Measurements from ENCODE around the gene ID2. TPM values are rescaled to one million over a fixed set of nuclear protein-coding genes. Genes with fewer than 3 reads are reported as not detected.

Gene ID2
- total RNA-seq, 1 experiment from 2014 or later = 48.6 TPM

GRCh38 chr2:8632755-8633154, 49.1 kb upstream of the ID2 start:
- Histone ChIP-seq H3K4me1 (ENCODE audit: insufficient read depth, low read length) (peaks cover 4% of the 10 kb centered on the region; the same call in 1 of the 2 replicates), H3T11ph (ENCODE audit: low read length) (no peak overlapping the region), H2BK15ac (ENCODE audit: low read depth, low read length) (no peak overlapping the region), H4K91ac (ENCODE audit: insufficient read length, low read depth, low read length) (no peak overlapping the region), H3K9ac (ENCODE audit: extremely low read depth, insufficient read length, low read length) (no peak overlapping the region), H2BK12ac (ENCODE audit: insufficient read length, low read depth, low read length) (no peak overlapping the region), H3K14ac (ENCODE audit: insufficient read depth, low read length) (no peak overlapping the region), H3K9me3 (ENCODE audit: control insufficient read depth, low read depth, low read length) (no peaks in the 10 kb centered on the region), H4K8ac (replicated peaks; ENCODE audit: insufficient read length, low read depth, low read length) (no peak overlapping the region), H2BK5ac (ENCODE audit: insufficient read length, low read length) (no peak overlapping the region), H3K27me3 (ENCODE audit: insufficient read depth, low read length) (no peaks in the 10 kb centered on the region), H3K56ac (ENCODE audit: insufficient read length, low read depth, low read length) (no peak overlapping the region), H2AK5ac (ENCODE audit: insufficient read length, low read length) (no peak overlapping the region), H3K4me2 (ENCODE audit: insufficient read depth, insufficient read length, low read length) (no peak overlapping the region), H3K27ac (ENCODE audit: insufficient read length, low read depth, low read length) (no peak overlapping the region), H3K4ac (ENCODE audit: low read depth, low read length) (no peak overlapping the region), H3K23me2 (ENCODE audit: insufficient read length, low read depth, low read length, poor library complexity, severe bottlenecking) (no peaks in the 10 kb centered on the region), H3K23ac (ENCODE audit: insufficient read length, low read depth, low read length) (no peak overlapping the region), H4K20me1 (ENCODE audit: control insufficient read depth, insufficient read depth, insufficient read length) (no peaks in the 10 kb centered on the region), H4K5ac (ENCODE audit: insufficient read length, low read depth, low read length) (no peak overlapping the region), H3K79me2 (ENCODE audit: insufficient read depth, low read length) (no peaks in the 10 kb centered on the region), H2BK120ac (ENCODE audit: low read depth, low read length, poor library complexity, severe bottlenecking) (no peak overlapping the region), H2BK20ac (ENCODE audit: low read depth, low read length, poor library complexity, severe bottlenecking) (no peak overlapping the region), H3K79me1 (ENCODE audit: insufficient read depth, low read depth, low read length, poor library complexity, severe bottlenecking) (no peaks in the 10 kb centered on the region), H2AFZ (ENCODE audit: low read length) (no peak overlapping the region), H3K18ac (ENCODE audit: insufficient read length, low read depth, low read length) (no peak overlapping the region)
- no peaks in the 10 kb centered on the region; a peak in 1 of 5 replicates for H3K9me3 Mint-ChIP-seq
- H3K27me3 Mint-ChIP-seq (ENCODE audit: low read depth) = peaks cover 13% of the 10 kb centered on the region
- peak overlapping the region in 1 of 3 experiments; percentile 67; a peak in 1 of 7 replicates for H3K27ac Mint-ChIP-seq
- DNase-seq = no peak
- no CpG with 5 or more reads among the region's 11 CpGs for WGBS (ENCODE audit: extremely low coverage, insufficient read length, low lambda C conversion rate)
- no peaks in the 10 kb centered on the region; a peak in 1 of 7 replicates for H3K36me3 Mint-ChIP-seq (ENCODE audit: insufficient read depth in 1 of 3, low read depth in 3 of 3)
- TF ChIP-seq CTCF (conservative IDR thresholded peaks at IDR 0.05) = no peak
- peaks cover 43 to 46% of the 10 kb centered on the region in 2 experiments for H3K4me1 Mint-ChIP-seq
- no peak overlapping the region for H3K4me3 Mint-ChIP-seq
